CD4-positive, alpha-beta T cell treated with Interleukin-4 for 4 hours (primary cell): ENCODE results near the gene MYH10.
"Not testable (repeated sequence)": the region's sequence is repeated elsewhere in the genome, so short reads cannot be mapped to it uniquely, and the experiment has no call there.

ENCODE experiments used
- DNase-seq: peaks from one replicate; pipeline ENCODE4 v3.0.0-alpha.2; 2020

MYH10 gene

GRCh38 chr17:8542599-8543502 is 87.7 kb downstream of the MYH10 start:
- DNase-seq = no peak

DNA sequence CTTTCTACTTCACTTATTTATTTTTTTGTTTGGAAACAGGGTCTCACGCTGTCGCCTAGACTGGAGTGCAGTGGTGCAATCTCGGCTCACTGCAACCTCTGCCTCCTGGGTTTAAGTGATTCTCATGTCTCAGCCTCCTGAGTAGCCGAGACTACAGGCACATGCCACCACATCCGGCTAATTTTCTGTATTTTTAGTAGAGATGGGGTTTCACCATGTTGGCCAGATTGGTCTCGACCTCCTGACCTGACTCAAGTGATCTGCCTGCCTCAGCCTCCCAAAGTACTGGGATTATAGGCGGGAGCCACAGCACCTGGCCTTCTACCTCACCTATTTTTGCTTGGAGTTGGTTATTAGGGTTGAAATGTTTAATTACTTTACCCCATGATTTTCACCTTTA is 90.5 kb downstream of the MYH10 start:
- DNase-seq = not testable (repeated sequence)

DNA sequence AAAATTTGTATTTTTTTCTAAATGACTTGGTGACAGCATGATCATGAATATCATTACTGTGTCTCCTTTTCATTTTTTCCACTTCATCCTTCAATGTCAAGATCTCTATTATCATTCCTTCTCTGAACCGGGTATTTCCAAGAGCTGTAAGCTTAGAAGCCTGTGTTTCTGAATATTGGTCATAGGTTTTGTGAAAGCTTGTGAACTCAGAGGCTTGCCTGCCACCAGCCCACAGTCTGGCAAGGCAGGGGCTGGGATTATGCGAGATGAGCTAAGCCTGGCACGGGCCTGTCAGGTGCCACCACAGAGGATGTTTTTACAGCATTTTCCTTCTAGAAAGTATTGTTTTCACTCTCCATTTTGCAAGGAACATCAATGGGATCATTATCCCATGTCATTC is 92.8 kb downstream of the MYH10 start:
- no peak for DNase-seq

DNA sequence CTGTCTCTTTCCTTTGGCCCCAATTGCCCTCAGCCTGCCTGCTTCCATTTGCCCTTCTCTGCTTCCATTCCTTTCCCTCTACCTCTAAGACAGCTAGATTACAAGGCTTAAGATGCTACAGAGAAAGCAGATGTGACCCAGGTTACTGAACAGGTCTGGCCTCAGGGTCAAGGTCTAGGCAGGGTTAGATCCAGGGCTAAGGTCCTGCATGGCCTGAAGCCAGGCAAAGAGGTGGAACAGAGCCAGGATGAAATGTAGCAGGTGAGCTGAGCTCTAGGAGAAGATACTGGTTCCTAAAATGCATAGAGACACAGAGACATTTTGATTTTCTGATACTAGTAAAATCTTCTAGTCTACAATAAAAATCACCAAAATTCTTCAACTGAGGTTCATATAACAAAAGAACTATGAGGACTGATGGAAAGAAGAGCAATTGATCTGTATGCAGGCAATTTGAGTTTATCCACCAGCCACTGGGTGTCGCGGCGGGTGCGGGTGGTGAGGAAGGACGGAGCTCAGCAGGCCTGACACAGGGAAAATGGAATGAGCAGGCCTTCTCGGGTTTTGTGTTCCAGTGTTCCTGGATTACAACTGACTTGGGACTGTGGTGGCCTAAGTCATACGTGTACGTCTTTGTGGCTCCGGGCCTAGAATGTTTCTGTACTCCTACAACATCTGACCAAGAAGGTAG is 95.9 kb downstream of the MYH10 start:
- no peak for DNase-seq

GRCh38 chr17:8532021-8532420 is 98.5 kb downstream of the MYH10 start:
- DNase-seq = no peak

GRCh38 chr17:8522577-8522976 is 107.9 kb downstream of the MYH10 start:
- DNase-seq = no peak

GRCh38 chr17:8520981-8521380 is 109.5 kb downstream of the MYH10 start:
- DNase-seq = no peak

DNA sequence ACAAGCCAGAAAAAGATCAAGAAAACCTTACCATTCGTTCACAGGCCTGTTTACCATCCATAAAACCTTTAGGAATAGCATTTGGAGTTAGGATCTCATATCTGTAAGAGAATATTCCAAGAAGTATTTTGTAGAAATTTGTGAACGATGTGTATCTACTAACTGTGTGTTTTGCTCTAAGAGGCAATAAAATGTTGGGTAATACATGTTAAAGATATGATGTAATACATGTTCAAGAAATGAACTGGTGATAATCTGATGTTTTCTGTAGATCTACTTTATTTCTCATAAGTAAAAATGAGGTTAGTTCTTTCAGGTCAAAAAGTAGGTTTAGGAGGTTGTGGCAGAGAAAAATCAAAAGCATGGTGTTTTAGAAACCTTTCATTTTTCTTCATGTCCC is 111.7 kb downstream of the MYH10 start:
- DNase-seq = no peak

DNA sequence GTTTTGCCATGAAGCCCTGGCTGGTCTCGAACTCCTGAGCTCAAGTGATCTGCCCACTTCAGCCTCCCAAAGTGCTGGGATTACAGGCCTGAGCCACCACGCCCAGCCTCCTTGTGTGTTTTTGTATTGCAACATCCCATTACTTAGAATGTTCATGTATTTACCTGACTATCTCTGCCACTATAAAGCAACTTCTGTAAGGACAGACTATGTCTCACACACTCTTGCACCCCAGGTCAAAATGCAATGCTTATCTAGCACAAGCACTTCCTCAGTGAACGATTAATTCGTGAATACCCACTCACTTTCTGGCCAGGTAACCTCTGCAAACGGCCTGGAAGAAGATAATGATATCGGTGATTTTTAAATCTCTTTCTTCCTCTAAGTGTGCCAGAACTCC is 112.2 kb downstream of the MYH10 start:
- no peak for DNase-seq

GRCh38 chr17:8514801-8515200 is 115.7 kb downstream of the MYH10 start:
- no peak for DNase-seq

DNA sequence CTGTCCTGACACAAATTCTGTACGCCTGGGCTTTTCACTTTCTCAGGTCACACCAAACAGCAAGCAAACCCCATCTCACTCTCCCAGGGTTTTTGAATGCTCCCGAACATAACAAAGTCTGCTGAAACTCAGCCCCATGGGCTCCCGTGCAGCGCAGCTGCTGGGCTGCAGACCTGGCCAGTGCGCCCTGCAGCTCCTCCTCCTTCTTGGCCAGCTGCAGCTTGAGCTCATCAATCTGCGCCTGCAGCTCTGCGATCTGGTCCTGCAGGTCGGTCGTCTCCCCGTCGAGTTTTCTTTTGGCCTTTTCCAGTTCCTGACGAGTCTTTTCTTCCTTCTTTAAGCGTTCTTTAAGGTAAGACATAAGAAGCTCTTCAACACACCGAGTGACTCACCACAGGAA is 124.4 kb downstream of the MYH10 start:
- DNase-seq = no peak

- no peak for DNase-seq
These were observed 125.9 kb downstream of the MYH10 start for GRCh38 chr17:8504460-8505207.

GRCh38 chr17:8503807-8504206 is 126.7 kb downstream of the MYH10 start:
- DNase-seq = no peak

DNA sequence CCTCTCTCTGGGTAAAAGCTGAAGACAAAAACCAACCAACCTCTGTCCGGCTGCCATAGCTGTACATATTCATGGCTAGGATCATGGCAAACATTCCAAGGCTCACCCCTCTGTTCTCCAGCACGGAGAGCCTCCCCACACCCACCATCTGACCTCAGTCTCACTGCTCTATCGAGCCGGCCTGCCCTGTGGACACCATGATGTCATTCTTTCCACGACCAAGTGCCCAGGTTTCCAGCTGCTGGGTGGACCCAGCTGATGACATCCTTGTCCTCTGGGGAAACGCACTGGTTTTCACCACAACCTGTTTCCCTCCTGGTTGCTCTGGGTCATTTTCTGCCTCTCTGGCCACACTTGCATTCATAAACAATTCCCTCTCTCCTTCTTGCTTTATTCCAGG is 127.2 kb downstream of the MYH10 start:
- DNase-seq = no peak

GRCh38 chr17:8502126-8502525 is 128.4 kb downstream of the MYH10 start:
- no peak for DNase-seq

DNA sequence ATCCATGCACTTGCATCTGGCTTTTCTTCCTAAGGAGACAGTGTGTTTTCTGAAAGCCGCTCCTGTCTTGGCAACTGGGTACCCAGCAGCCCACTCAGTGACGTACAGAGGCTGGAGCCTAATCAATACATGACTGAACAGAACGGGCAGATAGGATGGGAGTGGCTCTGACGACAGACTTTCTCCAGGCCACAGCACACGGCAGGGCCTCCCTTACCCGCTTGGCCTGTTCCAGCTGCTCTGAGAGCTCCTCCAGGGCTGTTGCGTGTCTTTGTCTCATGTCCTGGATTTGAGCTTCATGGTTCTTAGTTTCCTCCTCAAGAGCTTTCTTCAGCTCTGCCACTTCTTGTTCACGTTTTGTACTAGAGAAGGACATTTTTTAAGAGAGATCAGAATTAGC is 129.9 kb downstream of the MYH10 start:
- DNase-seq = no peak

DNA sequence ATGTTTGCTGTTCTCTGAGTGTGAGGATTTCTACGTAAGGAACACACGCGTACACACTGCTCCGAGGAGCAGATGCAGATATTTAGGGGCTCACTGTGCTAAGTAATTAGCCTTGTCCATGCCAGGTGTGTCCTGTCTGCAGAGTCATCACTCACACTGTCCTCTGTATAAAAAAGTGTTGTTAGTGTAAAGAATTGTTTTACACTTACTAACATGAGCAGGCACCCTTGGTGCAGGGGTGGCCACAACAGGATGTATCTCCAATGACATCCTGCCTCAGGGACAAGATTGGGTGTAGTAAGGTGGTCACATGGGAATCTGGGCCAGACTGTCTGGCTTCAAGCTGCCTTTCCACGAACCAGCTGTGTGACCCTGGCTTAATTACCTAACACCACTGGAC is 130.9 kb downstream of the MYH10 start:
- no peak for DNase-seq

DNA sequence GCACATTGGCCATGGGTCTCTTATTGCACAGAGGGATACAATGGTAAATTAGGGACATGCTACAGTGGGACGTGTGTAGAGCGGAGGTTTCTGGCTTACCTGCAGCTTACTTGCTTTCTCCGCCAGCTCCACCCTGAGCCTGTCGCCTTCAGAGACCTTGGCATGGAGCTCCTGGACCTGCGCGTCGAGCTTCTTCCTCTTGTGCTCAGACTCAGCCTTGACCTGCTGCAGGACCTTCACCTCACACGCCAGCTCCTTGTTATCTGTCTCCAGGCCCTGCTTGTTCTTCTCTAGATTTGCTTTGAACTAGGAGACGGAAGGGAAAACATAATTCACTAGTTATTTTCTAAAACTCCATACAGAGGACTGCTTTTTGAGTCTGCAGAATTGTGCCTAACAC is 131.4 kb downstream of the MYH10 start:
- DNase-seq = no peak

- DNase-seq = no peak
These were observed 134.4 kb downstream of the MYH10 start for GRCh38 chr17:8496081-8496480.

DNA sequence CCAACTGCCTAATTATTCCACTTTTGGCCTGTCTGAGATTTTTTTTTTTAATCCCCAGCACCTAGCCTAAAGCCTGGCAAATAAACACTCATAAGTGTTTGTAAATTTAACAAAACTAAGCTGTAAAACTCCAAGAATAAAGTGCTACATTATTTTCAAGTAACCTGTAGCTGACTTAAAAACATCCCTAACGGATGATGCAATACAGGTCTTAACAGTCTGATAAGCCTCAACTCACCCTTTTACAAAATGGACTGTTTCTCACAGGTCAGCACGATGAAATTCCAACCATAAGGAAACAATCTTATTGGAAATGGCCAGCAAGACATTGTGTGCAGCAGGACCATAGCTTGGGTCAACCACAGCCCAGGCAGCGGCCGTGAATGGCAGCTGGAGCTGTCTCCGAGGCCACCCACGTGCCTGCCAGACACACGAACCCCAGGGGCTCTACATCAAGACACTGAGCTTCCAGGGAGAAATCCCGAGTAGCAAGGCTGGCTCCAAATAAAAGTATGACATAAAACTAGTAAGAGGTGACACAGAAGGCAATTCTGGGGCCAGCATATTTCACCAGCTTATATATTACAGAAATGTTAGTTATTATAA is 135.9 kb downstream of the MYH10 start:
- DNase-seq = no peak

GRCh38 chr17:8494021-8494420 is 136.5 kb downstream of the MYH10 start:
- DNase-seq = no peak

GRCh38 chr17:8492121-8492520 is 138.4 kb downstream of the MYH10 start:
- no peak for DNase-seq
